H9 (cell line): ENCODE results near the gene PATE4. TPM values are rescaled to one million over a fixed set of nuclear protein-coding genes. Genes with fewer than 3 reads are reported as not detected.
A peak's percentile ranks its signal among the peaks of the same experiment; 100 is the strongest.

Source experiments
- DNase-seq: peaks from one replicate; pipeline ENCODE4 v3.0.0-alpha.2; 2017
- H2AFZ ChIP-seq: one replicate; pipeline ENCODE4 v1.6.1; 2013; ENCODE audit warnings: mild to moderate bottlenecking, low read length, control low read depth, moderate library complexity
- H2AK5ac ChIP-seq: 2 replicates; pipeline ENCODE4 v1.6.1; 2013; ENCODE audit warnings: low read length, control low read depth, mixed read lengths; ENCODE audit not compliant: insufficient read length
- H2BK120ac ChIP-seq: one replicate; pipeline ENCODE4 v1.6.1; 2013; ENCODE audit warnings: low read depth, mild to moderate bottlenecking, low read length, control low read depth, inconsistent platforms; ENCODE audit not compliant: poor library complexity, severe bottlenecking
- H2BK12ac ChIP-seq: 2 replicates; pipeline ENCODE4 v1.6.1; 2013; ENCODE audit warnings: low read length, control low read depth, mixed read lengths, low read depth; ENCODE audit not compliant: insufficient read length
- H2BK15ac ChIP-seq: 2 replicates; pipeline ENCODE4 v1.6.1; 2013; ENCODE audit warnings: low read depth, low read length, control low read depth
- H2BK20ac ChIP-seq: one replicate; pipeline ENCODE4 v1.6.1; 2013; ENCODE audit warnings: low read depth, mild to moderate bottlenecking, low read length, control low read depth, inconsistent platforms; ENCODE audit not compliant: poor library complexity, severe bottlenecking
- H2BK5ac ChIP-seq: 2 replicates; pipeline ENCODE4 v1.6.1; 2013; ENCODE audit warnings: low read length, control low read depth, mixed read lengths; ENCODE audit not compliant: insufficient read length
- H3K14ac ChIP-seq: 2 replicates; pipeline ENCODE4 v1.6.1; 2013; ENCODE audit warnings: low read length, control low read depth; ENCODE audit not compliant: insufficient read depth
- H3K18ac ChIP-seq: 2 replicates; pipeline ENCODE4 v1.6.1; 2013; ENCODE audit warnings: low read depth, mild to moderate bottlenecking, mixed read lengths, low read length, control low read depth; ENCODE audit not compliant: insufficient read length
- H3K23ac ChIP-seq: 2 replicates; pipeline ENCODE4 v1.6.1; 2013; ENCODE audit warnings: low read length, control low read depth, mixed read lengths, low read depth; ENCODE audit not compliant: insufficient read length
- H3K23me2 ChIP-seq: 2 replicates; pipeline ENCODE4 v1.6.1; 2013; ENCODE audit warnings: low read depth, mild to moderate bottlenecking, mixed read lengths, low read length, control low read depth; ENCODE audit not compliant: insufficient read length, poor library complexity, severe bottlenecking
- H3K27ac ChIP-seq: 2 replicates; pipeline ENCODE4 v1.5.1; 2013; ENCODE audit warnings: low read length, control low read depth, mixed read lengths, low read depth; ENCODE audit not compliant: insufficient read length
- H3K27me3 ChIP-seq: 2 replicates; pipeline ENCODE4 v1.6.1; 2013; ENCODE audit warnings: low read length, control low read depth, inconsistent platforms; ENCODE audit not compliant: insufficient read depth
- H3K4ac ChIP-seq: 2 replicates; pipeline ENCODE4 v1.6.1; 2013; ENCODE audit warnings: low read depth, mild to moderate bottlenecking, control low read depth, inconsistent platforms, low read length, moderate library complexity
- H3K4me1 ChIP-seq: 2 replicates; pipeline ENCODE4 v1.6.1; 2013; ENCODE audit warnings: low read length, control low read depth, inconsistent platforms; ENCODE audit not compliant: insufficient read depth
- H3K4me2 ChIP-seq: 2 replicates; pipeline ENCODE4 v1.6.1; 2013; ENCODE audit warnings: low read length, control low read depth, mixed read lengths; ENCODE audit not compliant: insufficient read length, insufficient read depth
- H3K56ac ChIP-seq: 2 replicates; pipeline ENCODE4 v1.6.1; 2013; ENCODE audit warnings: low read depth, mild to moderate bottlenecking, mixed read lengths, low read length, control low read depth; ENCODE audit not compliant: insufficient read length
- H3K79me1 ChIP-seq: 2 replicates; pipeline ENCODE4 v1.6.1; 2013; ENCODE audit warnings: low read depth, mild to moderate bottlenecking, moderate library complexity, low read length, control low read depth, inconsistent platforms; ENCODE audit not compliant: insufficient read depth, poor library complexity, severe bottlenecking
- H3K79me2 ChIP-seq: 2 replicates; pipeline ENCODE4 v1.6.1; 2013; ENCODE audit warnings: low read length, control low read depth, inconsistent platforms; ENCODE audit not compliant: insufficient read depth
- H3K9ac ChIP-seq: 2 replicates; pipeline ENCODE4 v1.6.1; 2013; ENCODE audit warnings: low read length, control low read depth, mixed read lengths; ENCODE audit not compliant: insufficient read length; ENCODE audit errors: extremely low read depth
- H3K9me3 ChIP-seq: one replicate; pipeline ENCODE4 v1.6.1; 2013; ENCODE audit warnings: low read depth, low read length, inconsistent platforms; ENCODE audit not compliant: control insufficient read depth
- H3T11ph ChIP-seq: one replicate; pipeline ENCODE4 v1.6.1; 2013; ENCODE audit warnings: mild to moderate bottlenecking, low read length, control low read depth, inconsistent platforms
- H4K20me1 ChIP-seq: one replicate; pipeline ENCODE4 v1.6.1; 2013; ENCODE audit not compliant: control insufficient read depth, insufficient read length, insufficient read depth
- H4K5ac ChIP-seq: 2 replicates; pipeline ENCODE4 v1.6.1; 2013; ENCODE audit warnings: low read depth, mild to moderate bottlenecking, mixed read lengths, low read length, control low read depth; ENCODE audit not compliant: insufficient read length
- H4K8ac ChIP-seq: replicated peaks from 2 replicates; pipeline ENCODE4 v1.6.1; 2013; ENCODE audit warnings: low read length, control low read depth, mixed read lengths, low read depth; ENCODE audit not compliant: insufficient read length
- H4K91ac ChIP-seq: 2 replicates; pipeline ENCODE4 v1.6.1; 2013; ENCODE audit warnings: low read depth, mild to moderate bottlenecking, moderate library complexity, mixed read lengths, low read length, control low read depth; ENCODE audit not compliant: insufficient read length
- H3K27ac Mint-ChIP-seq, 3 experiments: 2 replicates in 2 of 3; 3 replicates in 1 of 3; pipeline ENCODE4 v1.8.0; 2020 to 2021; ENCODE audit warnings: mixed read lengths in 3 of 3, mild to moderate bottlenecking in 1 of 3, moderate library complexity in 1 of 3
- H3K27me3 Mint-ChIP-seq: 2 replicates; pipeline ENCODE4 v1.8.0; 2021; ENCODE audit warnings: low read depth, mild to moderate bottlenecking, moderate library complexity, mixed read lengths
- H3K36me3 Mint-ChIP-seq, 3 experiments: 2 replicates in 2 of 3; 3 replicates in 1 of 3; pipeline ENCODE4 v1.8.0; 2020 to 2021; ENCODE audit warnings: low read depth in 3 of 3, mixed read lengths in 3 of 3; ENCODE audit not compliant: insufficient read depth in 1 of 3
- H3K4me1 Mint-ChIP-seq, 2 experiments: 2 replicates each; pipeline ENCODE4 v1.8.0; 2020; ENCODE audit warnings: mixed read lengths in 2 of 2
- H3K4me3 Mint-ChIP-seq, 2 experiments: 2 replicates in 1 of 2; 3 replicates in 1 of 2; pipeline ENCODE4 v1.8.0; 2020 to 2021; ENCODE audit warnings: mild to moderate bottlenecking in 2 of 2, mixed read lengths in 2 of 2, moderate library complexity in 1 of 2
- H3K9me3 Mint-ChIP-seq, 2 experiments: 2 replicates in 1 of 2; 3 replicates in 1 of 2; pipeline ENCODE4 v1.8.0; 2020; ENCODE audit warnings: mild to moderate bottlenecking in 2 of 2, mixed read lengths in 2 of 2, moderate library complexity in 1 of 2
- CTCF ChIP-seq: fragments of 200-600 bp; sonication (generic); conservative IDR thresholded peaks from 3 replicates; pipeline ENCODE4 v1.8.0; 2021; ENCODE audit warnings: antibody characterized with exemption, mild to moderate bottlenecking
- WGBS: extraction: QIAGEN DNeasy Blood & Tissue Kit; methylation state at CpG from one replicate; pipeline ENCODE4 v1.1.7; 2013; ENCODE audit warnings: missing lambda C conversion rate, low lambda C conversion rate, mixed read lengths; ENCODE audit not compliant: insufficient read length; ENCODE audit errors: extremely low coverage; 5-methylcytosine and 5-hydroxymethylcytosine counted together
- total RNA-seq: library from RNA; stranded (reverse); gene quantifications from 2 replicates; pipeline ENCODE4 v1.2.1, GENCODE V29; 2021

PATE4 gene
- total RNA-seq, 1 experiment from 2014 or later, result not detected

GRCh38 chr11:125873881-125874555, 40.9 kb downstream of the PATE4 start:
- H3K9me3 ChIP-seq, result no peaks in the 10 kb centered on the region
- H3K4me1 ChIP-seq, result no peaks in the 10 kb centered on the region
- no peak overlapping the region for H2BK5ac ChIP-seq
- H3K4me2 ChIP-seq, result no peak overlapping the region
- H3K36me3 Mint-ChIP-seq, result peaks cover 0 to 6% (median 0%) of the 10 kb centered on the region in 3 experiments; a peak in 2 of 7 replicates
- H2BK15ac ChIP-seq, result no peak overlapping the region
- H4K91ac ChIP-seq, result no peak overlapping the region
- H3K23me2 ChIP-seq, result no peaks in the 10 kb centered on the region
- H3K27me3 ChIP-seq, result no peaks in the 10 kb centered on the region
- no peak overlapping the region for H4K8ac ChIP-seq
- H3K27ac Mint-ChIP-seq, result peak overlapping the region in 1 of 3 experiments; percentile 47; a peak in 1 of 7 replicates
- H3K79me1 ChIP-seq, result no peaks in the 10 kb centered on the region
- peaks cover 6 to 13% of the 10 kb centered on the region in 2 experiments; a peak in 3 of 5 replicates for H3K9me3 Mint-ChIP-seq
- no peak for DNase-seq
- H3K4ac ChIP-seq, result no peak overlapping the region
- H3K79me2 ChIP-seq, result no peaks in the 10 kb centered on the region
- peak overlapping the region in 1 of 2 experiments; percentile 60; a peak in 2 of 5 replicates for H3K4me3 Mint-ChIP-seq
- no peak overlapping the region for H4K5ac ChIP-seq
- no peak overlapping the region for H3K14ac ChIP-seq
- no peak for TF ChIP-seq CTCF
- H3K4me1 Mint-ChIP-seq, result peaks cover 9 to 15% of the 10 kb centered on the region in 2 experiments
- H2AK5ac ChIP-seq, result no peak overlapping the region
- H3K56ac ChIP-seq, result no peak overlapping the region
- H2AFZ ChIP-seq, result no peak overlapping the region
- no peak overlapping the region for H3K9ac ChIP-seq
- no peak overlapping the region for H2BK12ac ChIP-seq
- WGBS, result no CpG with 5 or more reads among the region's 20 CpGs
- no peak overlapping the region for H3K27ac ChIP-seq
- H3K23ac ChIP-seq, result no peak overlapping the region
- H3T11ph ChIP-seq, result no peak overlapping the region
- H2BK20ac ChIP-seq, result no peak overlapping the region
- H4K20me1 ChIP-seq, result no peaks in the 10 kb centered on the region
- H3K18ac ChIP-seq, result no peak overlapping the region
- no peak overlapping the region for H2BK120ac ChIP-seq
- peaks cover 8% of the 10 kb centered on the region for H3K27me3 Mint-ChIP-seq
